Parathyroid adenoma (tissue), 2 donors: ENCODE results near the gene PGAP6.
A peak's percentile ranks its signal among the peaks of the same experiment; 100 is the strongest.

Experiments used
- H2AFZ ChIP-seq: fragments of 300-600 bp; sonication (generic); one replicate; pipeline ENCODE4 v1.7.0; 2017; ENCODE audit warnings: antibody characterized with exemption, mild to moderate bottlenecking
- H3K27ac ChIP-seq: fragments of 300-600 bp; sonication (generic); one replicate; pipeline ENCODE4 v1.7.0; 2017
- H3K27me3 ChIP-seq: fragments of 300-600 bp; sonication (generic); one replicate; pipeline ENCODE4 v1.7.0; 2017; ENCODE audit warnings: low read length; ENCODE audit not compliant: control insufficient read depth, insufficient read depth
- H3K36me3 ChIP-seq: fragments of 300-600 bp; sonication (generic); one replicate; pipeline ENCODE4 v1.7.0; 2017; ENCODE audit warnings: low read length; ENCODE audit not compliant: control insufficient read depth, insufficient read depth
- H3K4me1 ChIP-seq: fragments of 300-600 bp; sonication (generic); one replicate; pipeline ENCODE4 v1.7.0; 2017; ENCODE audit warnings: control low read depth
- H3K4me2 ChIP-seq: fragments of 300-600 bp; sonication (generic); one replicate; pipeline ENCODE4 v1.7.0; 2017; ENCODE audit warnings: low read length
- H3K4me3 ChIP-seq: fragments of 300-600 bp; sonication (generic); one replicate; pipeline ENCODE4 v1.7.0; 2017; ENCODE audit warnings: low read depth, low read length
- H3K79me2 ChIP-seq: fragments of 300-600 bp; sonication (generic); one replicate; pipeline ENCODE4 v1.7.0; 2017; ENCODE audit warnings: control low read depth
- H3K9ac ChIP-seq: fragments of 300-600 bp; sonication (generic); one replicate; pipeline ENCODE4 v1.7.0; 2017; ENCODE audit warnings: mild to moderate bottlenecking
- H3K9me3 ChIP-seq: fragments of 300-600 bp; sonication (generic); one replicate; pipeline ENCODE4 v1.7.0; 2017; ENCODE audit warnings: low read length; ENCODE audit not compliant: control insufficient read depth
- CTCF ChIP-seq: fragments of 300-600 bp; sonication (generic); IDR thresholded peaks from one replicate; pipeline ENCODE4 v1.7.0; 2017; ENCODE audit warnings: antibody characterized with exemption, mild to moderate bottlenecking
- donor health status: primary hyperparathyroidism.

The PGAP6 gene, protein sequence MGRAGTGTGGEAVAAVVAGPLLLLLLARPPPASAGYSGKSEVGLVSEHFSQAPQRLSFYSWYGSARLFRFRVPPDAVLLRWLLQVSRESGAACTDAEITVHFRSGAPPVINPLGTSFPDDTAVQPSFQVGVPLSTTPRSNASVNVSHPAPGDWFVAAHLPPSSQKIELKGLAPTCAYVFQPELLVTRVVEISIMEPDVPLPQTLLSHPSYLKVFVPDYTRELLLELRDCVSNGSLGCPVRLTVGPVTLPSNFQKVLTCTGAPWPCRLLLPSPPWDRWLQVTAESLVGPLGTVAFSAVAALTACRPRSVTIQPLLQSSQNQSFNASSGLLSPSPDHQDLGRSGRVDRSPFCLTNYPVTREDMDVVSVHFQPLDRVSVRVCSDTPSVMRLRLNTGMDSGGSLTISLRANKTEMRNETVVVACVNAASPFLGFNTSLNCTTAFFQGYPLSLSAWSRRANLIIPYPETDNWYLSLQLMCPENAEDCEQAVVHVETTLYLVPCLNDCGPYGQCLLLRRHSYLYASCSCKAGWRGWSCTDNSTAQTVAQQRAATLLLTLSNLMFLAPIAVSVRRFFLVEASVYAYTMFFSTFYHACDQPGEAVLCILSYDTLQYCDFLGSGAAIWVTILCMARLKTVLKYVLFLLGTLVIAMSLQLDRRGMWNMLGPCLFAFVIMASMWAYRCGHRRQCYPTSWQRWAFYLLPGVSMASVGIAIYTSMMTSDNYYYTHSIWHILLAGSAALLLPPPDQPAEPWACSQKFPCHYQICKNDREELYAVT

DNA sequence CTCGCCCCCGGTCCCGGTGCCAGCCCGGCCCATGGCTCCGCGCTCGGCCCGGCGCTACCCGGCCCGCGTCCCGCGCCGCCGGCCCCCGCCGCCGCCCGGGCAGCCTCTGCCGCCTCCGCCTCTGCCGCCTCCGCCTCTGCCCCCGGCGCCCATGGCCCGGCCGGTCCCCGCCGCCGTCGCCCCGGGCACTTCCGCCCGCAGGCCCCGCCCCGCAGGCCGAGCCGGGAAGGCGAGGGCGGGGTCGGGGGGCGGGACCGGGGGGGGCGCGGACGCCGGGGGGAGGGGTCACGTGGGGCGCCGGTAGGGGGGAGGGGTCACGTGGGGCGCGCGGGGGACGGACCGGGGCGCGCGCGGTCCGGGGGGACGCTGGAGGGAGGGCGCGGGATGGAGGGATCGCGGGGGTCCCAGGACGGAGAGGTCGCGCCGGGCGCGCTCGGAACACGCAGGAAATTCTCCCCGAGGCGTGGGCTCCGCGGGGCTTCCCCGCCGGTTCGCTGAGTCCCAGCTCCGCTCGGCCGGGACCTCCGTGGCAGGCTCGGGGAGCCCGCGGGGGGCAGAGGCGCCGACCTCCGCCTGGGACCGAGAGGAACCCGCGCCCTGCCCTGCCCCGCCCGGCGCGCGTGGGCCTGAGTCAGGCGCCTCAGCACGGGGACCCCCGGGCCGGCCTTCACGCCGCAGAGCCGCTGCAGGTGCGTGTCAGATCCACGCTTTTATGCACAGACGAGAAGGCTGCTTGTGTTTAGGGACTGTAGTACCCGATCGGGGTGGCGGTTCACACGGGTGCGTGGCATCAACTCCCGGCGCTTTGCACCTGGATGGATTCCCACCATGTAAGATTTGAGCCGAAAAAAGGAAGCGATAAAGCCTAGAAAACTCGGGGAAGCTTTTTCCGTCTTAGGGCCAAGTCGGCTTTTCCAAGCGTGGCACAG, at the start of gene PGAP6:
PGAP6 (minus strand) TSS at position 190 of the 929 bp plus-strand sequence; CDS start at position 33, 157 bp downstream.
- no peak for TF ChIP-seq CTCF
- Histone ChIP-seq H3K27me3 (no peaks in the 10 kb centered on the region), H3K79me2 (peaks cover 5% of the 10 kb centered on the region), H3K4me3 (peak within 1 kb of the TSS; percentile 83), H3K4me2 (peak within 1 kb of the TSS; percentile 93), H3K27ac (peak within 1 kb of the TSS; percentile 71), H3K9me3 (no peaks in the 10 kb centered on the region), H2AFZ (peak within 1 kb of the TSS; percentile 89), H3K36me3 (no peaks in the 10 kb centered on the region), H3K4me1 (peaks cover 18% of the 10 kb centered on the region), H3K9ac (peak within 1 kb of the TSS; percentile 43)

GRCh38 chr16:430904-431303, 49.1 kb upstream of the PGAP6 start:
- no peak overlapping the region for H3K9ac ChIP-seq
- no peaks in the 10 kb centered on the region for H3K36me3 ChIP-seq
- no peaks in the 10 kb centered on the region for H3K9me3 ChIP-seq
- no peak overlapping the region for H2AFZ ChIP-seq
- no peak for TF ChIP-seq CTCF
- peaks cover 29% of the 10 kb centered on the region for H3K79me2 ChIP-seq
- H3K27ac ChIP-seq, result no peak overlapping the region
- no peaks in the 10 kb centered on the region for H3K27me3 ChIP-seq
- H3K4me3 ChIP-seq, result no peak overlapping the region
- peaks cover 8% of the 10 kb centered on the region for H3K4me1 ChIP-seq
- H3K4me2 ChIP-seq, result no peak overlapping the region

GRCh38 chr16:427250-427649, 45.5 kb upstream of the PGAP6 start:
- no peak overlapping the region for H3K9ac ChIP-seq
- no peak for TF ChIP-seq CTCF
- peak overlapping the region; percentile 95 for H3K4me2 ChIP-seq
- H2AFZ ChIP-seq, result peak overlapping the region; percentile 47
- no peaks in the 10 kb centered on the region for H3K27me3 ChIP-seq
- peak overlapping the region; percentile 79 for H3K4me3 ChIP-seq
- H3K4me1 ChIP-seq, result peaks cover 8% of the 10 kb centered on the region
- H3K27ac ChIP-seq, result peak overlapping the region; percentile 30
- H3K79me2 ChIP-seq, result peaks cover 28% of the 10 kb centered on the region
- no peaks in the 10 kb centered on the region for H3K9me3 ChIP-seq
- no peaks in the 10 kb centered on the region for H3K36me3 ChIP-seq

GRCh38 chr16:426906-427249, 45.1 kb upstream of the PGAP6 start:
- Histone ChIP-seq H2AFZ (peak overlapping the region; percentile 47), H3K36me3 (no peaks in the 10 kb centered on the region), H3K4me3 (peak overlapping the region; percentile 79), H3K4me1 (peaks cover 8% of the 10 kb centered on the region), H3K27me3 (no peaks in the 10 kb centered on the region), H3K27ac (peak overlapping the region; percentile 30), H3K4me2 (peak overlapping the region; percentile 95), H3K79me2 (peaks cover 26% of the 10 kb centered on the region), H3K9ac (no peak overlapping the region), H3K9me3 (no peaks in the 10 kb centered on the region)
- no peak for TF ChIP-seq CTCF
